ENCODE data around the gene FLT1.

Gene FLT1

GRCh38 chr13:28495538-28496187 lies 735 bp upstream of the FLT1 start:
- H3K4me3 ChIP-seq (ENCODE audit: insufficient read length, low read depth), result peak overlapping the region; percentile 80
- peak overlapping the region; percentile 89 for H3K9ac ChIP-seq (ENCODE audit: insufficient read length, low read depth)
- peaks cover 5% of the 10 kb centered on the region for H3K4me1 ChIP-seq (ENCODE audit: insufficient read depth, insufficient read length)
- TF ChIP-seq SUZ12 (IDR thresholded peaks at IDR 0.05; ENCODE audit: extremely low read depth, insufficient read depth, insufficient read length) (peak; percentile 27), ZNF274 (IDR thresholded peaks at IDR 0.05; ENCODE audit: low read depth, low read length) (no peak)
- H3K27me3 ChIP-seq (ENCODE audit: insufficient read depth, insufficient read length), result peaks cover 33% of the 10 kb centered on the region
- DNase-seq (ENCODE audit: low read depth, low spot score), result no peak
- H3K9me3 ChIP-seq (ENCODE audit: insufficient read depth, low read length), result no peaks in the 10 kb centered on the region
- H3K36me3 ChIP-seq (ENCODE audit: insufficient read depth, insufficient read length, low read length), result no peaks in the 10 kb centered on the region

- Histone ChIP-seq H3K27me3 (ENCODE audit: insufficient read depth, insufficient read length) (peaks cover 33% of the 10 kb centered on the region), H3K4me3 (ENCODE audit: insufficient read length, low read depth) (peak overlapping the region; percentile 80), H3K36me3 (ENCODE audit: insufficient read depth, insufficient read length, low read length) (no peaks in the 10 kb centered on the region), H3K9me3 (ENCODE audit: insufficient read depth, low read length) (no peaks in the 10 kb centered on the region), H3K4me1 (ENCODE audit: insufficient read depth, insufficient read length) (peaks cover 5% of the 10 kb centered on the region), H3K9ac (ENCODE audit: insufficient read length, low read depth) (peak overlapping the region; percentile 89)
- no peak for TF ChIP-seq SUZ12 (IDR thresholded peaks at IDR 0.05; ENCODE audit: extremely low read depth, insufficient read depth, insufficient read length)
- TF ChIP-seq ZNF274 (IDR thresholded peaks at IDR 0.05; ENCODE audit: low read depth, low read length), result no peak
- no peak for TF ChIP-seq YY1 (IDR thresholded peaks at IDR 0.05; ENCODE audit: insufficient read depth, insufficient read length)
- DNase-seq (ENCODE audit: low read depth, low spot score), result no peak
Measured at GRCh38 chr13:28494504-28494777, 487 bp downstream of the FLT1 start.

GRCh38 chr13:28493740-28494503 lies 1.0 kb downstream of the FLT1 start:
- DNase-seq (ENCODE audit: low read depth, low spot score), result no peak
- Histone ChIP-seq H3K36me3 (ENCODE audit: insufficient read depth, insufficient read length, low read length) (no peaks in the 10 kb centered on the region), H3K27me3 (ENCODE audit: insufficient read depth, insufficient read length) (peaks cover 33% of the 10 kb centered on the region), H3K4me3 (ENCODE audit: insufficient read length, low read depth) (peak overlapping the region; percentile 80), H3K4me1 (ENCODE audit: insufficient read depth, insufficient read length) (peaks cover 5% of the 10 kb centered on the region), H3K9ac (ENCODE audit: insufficient read length, low read depth) (peak overlapping the region; percentile 89), H3K9me3 (ENCODE audit: insufficient read depth, low read length) (no peaks in the 10 kb centered on the region)
- TF ChIP-seq SUZ12 (IDR thresholded peaks at IDR 0.05; ENCODE audit: extremely low read depth, insufficient read depth, insufficient read length) (no peak), YY1 (IDR thresholded peaks at IDR 0.05; ENCODE audit: insufficient read depth, insufficient read length) (no peak), ZNF274 (IDR thresholded peaks at IDR 0.05; ENCODE audit: low read depth, low read length) (no peak)

GRCh38 chr13:28492569-28493367 lies 2.2 kb downstream of the FLT1 start:
- no peak for DNase-seq (ENCODE audit: low read depth, low spot score)
- H3K9me3 ChIP-seq (ENCODE audit: insufficient read depth, low read length), result no peaks in the 10 kb centered on the region
- TF ChIP-seq YY1 (IDR thresholded peaks at IDR 0.05; ENCODE audit: insufficient read depth, insufficient read length) (no peak), ZNF274 (IDR thresholded peaks at IDR 0.05; ENCODE audit: low read depth, low read length) (no peak), SUZ12 (IDR thresholded peaks at IDR 0.05; ENCODE audit: extremely low read depth, insufficient read depth, insufficient read length) (no peak)
- peaks cover 5% of the 10 kb centered on the region for H3K4me1 ChIP-seq (ENCODE audit: insufficient read depth, insufficient read length)
- H3K4me3 ChIP-seq (ENCODE audit: insufficient read length, low read depth), result peak overlapping the region; percentile 80
- H3K36me3 ChIP-seq (ENCODE audit: insufficient read depth, insufficient read length, low read length), result no peaks in the 10 kb centered on the region
- peaks cover 33% of the 10 kb centered on the region for H3K27me3 ChIP-seq (ENCODE audit: insufficient read depth, insufficient read length)
- peak overlapping the region; percentile 32 for H3K9ac ChIP-seq (ENCODE audit: insufficient read length, low read depth)

- no peaks in the 10 kb centered on the region for H3K4me1 ChIP-seq (ENCODE audit: insufficient read depth, insufficient read length)
Measured at GRCh38 chr13:28490061-28490460, 4.9 kb downstream of the FLT1 start.

GRCh38 chr13:28489524-28489931 lies 5.4 kb downstream of the FLT1 start:
- DNase-seq (ENCODE audit: low read depth, low spot score), result no peak
- Histone ChIP-seq H3K4me1 (ENCODE audit: insufficient read depth, insufficient read length) (no peaks in the 10 kb centered on the region), H3K27me3 (ENCODE audit: insufficient read depth, insufficient read length) (peaks cover 11% of the 10 kb centered on the region), H3K9ac (ENCODE audit: insufficient read length, low read depth) (no peak overlapping the region), H3K4me3 (ENCODE audit: insufficient read length, low read depth) (no peak overlapping the region), H3K36me3 (ENCODE audit: insufficient read depth, insufficient read length, low read length) (no peaks in the 10 kb centered on the region), H3K9me3 (ENCODE audit: insufficient read depth, low read length) (no peaks in the 10 kb centered on the region)
- TF ChIP-seq SUZ12 (IDR thresholded peaks at IDR 0.05; ENCODE audit: extremely low read depth, insufficient read depth, insufficient read length), result no peak
- no peak for TF ChIP-seq YY1 (IDR thresholded peaks at IDR 0.05; ENCODE audit: insufficient read depth, insufficient read length)
- no peak for TF ChIP-seq ZNF274 (IDR thresholded peaks at IDR 0.05; ENCODE audit: low read depth, low read length)

More at GRCh38 chr13:28490061-28490460, 4.9 kb downstream of the FLT1 start:
- peaks cover 13% of the 10 kb centered on the region for H3K27me3 ChIP-seq (ENCODE audit: insufficient read depth, insufficient read length)
- H3K4me3 ChIP-seq (ENCODE audit: insufficient read length, low read depth), result no peak overlapping the region
- H3K9ac ChIP-seq (ENCODE audit: insufficient read length, low read depth), result no peak overlapping the region
- H3K9me3 ChIP-seq (ENCODE audit: insufficient read depth, low read length), result no peaks in the 10 kb centered on the region
- TF ChIP-seq SUZ12 (IDR thresholded peaks at IDR 0.05; ENCODE audit: extremely low read depth, insufficient read depth, insufficient read length) (no peak), ZNF274 (IDR thresholded peaks at IDR 0.05; ENCODE audit: low read depth, low read length) (no peak)
- no peak for DNase-seq (ENCODE audit: low read depth, low spot score)
- H3K36me3 ChIP-seq (ENCODE audit: insufficient read depth, insufficient read length, low read length), result no peaks in the 10 kb centered on the region

Data from NT2/D1 (cell line).